AG09319 (cell line): ENCODE data around the gene KHDC1.
"Not testable (repeated sequence)": the region's sequence is repeated elsewhere in the genome, so short reads cannot be mapped to it uniquely, and the experiment has no call there.

Source experiments
- DNase-seq: peaks from one replicate; pipeline ENCODE4 v3.0.0-alpha.2; 2010; ENCODE audit warnings: low read depth; ENCODE audit errors: extremely low read depth
- CTCF ChIP-seq: IDR thresholded peaks from 2 replicates; pipeline ENCODE4 v1.5.1; 2011; ENCODE audit warnings: low read depth, mild to moderate bottlenecking, inconsistent platforms, low read length, moderate library complexity

Gene KHDC1

GRCh38 chr6:73262671-73263569 is at the start of gene KHDC1:
TSS of gene KHDC1 (minus strand) at chr6:73263196. CDS start at chr6:73242517, 20,679 bp downstream.
- peak; percentile 17 for TF ChIP-seq CTCF
- DNase-seq, result no peak

GRCh38 chr6:73310503-73310845 is 47.5 kb upstream of the KHDC1 start:
- not testable (repeated sequence) for DNase-seq

GRCh38 chr6:73309785-73310502 is 46.9 kb upstream of the KHDC1 start:
- TF ChIP-seq CTCF, result peak; percentile 75
- DNase-seq, result no peak

- no peak for DNase-seq
- no peak for TF ChIP-seq CTCF
Observed at GRCh38 chr6:73309535-73309784, 46.5 kb upstream of the KHDC1 start.

- DNase-seq, result no peak
- peak; percentile 16 for TF ChIP-seq CTCF
Observed at GRCh38 chr6:73308712-73309534, 45.9 kb upstream of the KHDC1 start.

GRCh38 chr6:73303773-73304172 is 40.8 kb upstream of the KHDC1 start:
- not testable (repeated sequence) for DNase-seq

- no peak for DNase-seq
- no peak for TF ChIP-seq CTCF
Observed at GRCh38 chr6:73302339-73302738, 39.3 kb upstream of the KHDC1 start.

- TF ChIP-seq CTCF, result no peak
- no peak for DNase-seq
Observed at GRCh38 chr6:73299151-73299971, 36.4 kb upstream of the KHDC1 start.
